Endothelial cell of umbilical vein (primary cell): ENCODE data around the gene HOXB6. TPM values are rescaled to one million over a fixed set of nuclear protein-coding genes. Genes with fewer than 3 reads are reported as not detected.
A peak's percentile ranks its signal among the peaks of the same experiment; 100 is the strongest.

Source experiments
- BruUV-seq: library from RNA; stranded (reverse); fragments of 400-500 nt; replicated peaks from 2 replicates; lab custom pipeline; 2021; lab: Mats Ljungman, UMichigan
- CTCF ChIA-PET: fragments of 300-600, 350-600 bp; sonication (Branson Sonifier 250); formaldehyde crosslinking; loops from one replicate; lab custom pipeline; 2021; ENCODE audit warnings: antibody characterized with exemption, inconsistent platforms; lab: Charles Lee
- POLR2A ChIA-PET: fragments of 300-600, 350-600 bp; sonication (Branson Sonifier 250); formaldehyde crosslinking; loops from one replicate; lab custom pipeline; 2021; ENCODE audit warnings: antibody characterized with exemption, inconsistent platforms; lab: Charles Lee
- DNase-seq: peaks from one replicate; pipeline ENCODE4 v3.0.0-alpha.2; 2011; ENCODE audit warnings: low read depth, low spot score
- FAIRE-seq: peaks from 2 replicates; lab custom pipeline; 2011; peaks lifted over from hg19 to GRCh38; lab: Jason Lieb, UNC
- H2AFZ ChIP-seq: 2 replicates; pipeline ENCODE4 v1.6.0; 2012; ENCODE audit warnings: low read depth, low read length, control low read depth, inconsistent platforms
- H3K27ac ChIP-seq: 2 replicates; pipeline ENCODE4 v1.5.1; 2011; ENCODE audit warnings: low read depth, mild to moderate bottlenecking, control low read depth, low read length, moderate library complexity; ENCODE audit not compliant: insufficient read depth
- H3K27me3 ChIP-seq, 2 experiments: 2 replicates each; pipeline versions ENCODE4 v1.6.0 to v1.6.1; 2011; ENCODE audit warnings: low read length in 2 of 2, mixed read lengths in 1 of 2; ENCODE audit not compliant: control insufficient read depth in 2 of 2, insufficient read depth in 2 of 2
- H3K36me3 ChIP-seq, 2 experiments: 2 replicates in 1 of 2; 3 replicates in 1 of 2; pipeline ENCODE4 v1.5.1; 2011; ENCODE audit warnings: low read length in 2 of 2, mild to moderate bottlenecking in 1 of 2, moderate library complexity in 1 of 2; ENCODE audit not compliant: control insufficient read depth in 2 of 2, insufficient read depth in 2 of 2; ENCODE audit errors: extremely low read depth in 1 of 2
- H3K4me1 ChIP-seq: 3 replicates; pipeline ENCODE4 v1.5.1; 2011; ENCODE audit warnings: mild to moderate bottlenecking, low read length; ENCODE audit not compliant: control insufficient read depth, insufficient read depth; ENCODE audit errors: extremely low read depth
- H3K4me2 ChIP-seq: 2 replicates; pipeline ENCODE4 v1.6.1; 2011; ENCODE audit warnings: low read length, control low read depth, mixed read lengths; ENCODE audit not compliant: insufficient read depth
- H3K4me3 ChIP-seq, 3 experiments: fragments of 200-600 bp in 1 of 3; sonication (generic), shearing (Covaris generic) in 1 of 3; replicated peaks in 1 of 3; 2 replicates each; pipeline ENCODE4 v1.5.1; 2011 to 2016; ENCODE audit warnings: control low read depth in 3 of 3, low read length in 3 of 3, mild to moderate bottlenecking in 2 of 3, inconsistent platforms in 1 of 3, low read depth in 1 of 3, moderate library complexity in 1 of 3; ENCODE audit not compliant: insufficient read depth in 1 of 3
- H3K79me2 ChIP-seq: 2 replicates; pipeline ENCODE4 v1.6.0; 2012; ENCODE audit warnings: low read length, inconsistent platforms; ENCODE audit not compliant: control insufficient read depth, insufficient read depth
- H3K9ac ChIP-seq: replicated peaks from 2 replicates; pipeline ENCODE3; 2011; ENCODE audit warnings: low read length, control low read depth; ENCODE audit not compliant: insufficient read depth; ENCODE audit errors: extremely low read depth
- H3K9me1 ChIP-seq: replicated peaks from 3 replicates; pipeline ENCODE4 v1.6.0; 2011; ENCODE audit warnings: mild to moderate bottlenecking, low read length; ENCODE audit not compliant: control insufficient read depth, insufficient read depth; ENCODE audit errors: extremely low read depth
- H3K9me3 ChIP-seq: replicated peaks from 2 replicates; pipeline ENCODE4 v1.5.1; 2012; ENCODE audit warnings: low read length, inconsistent platforms; ENCODE audit not compliant: control insufficient read depth, insufficient read depth
- H4K20me1 ChIP-seq: replicated peaks from 2 replicates; pipeline ENCODE3; 2011; ENCODE audit warnings: mild to moderate bottlenecking, low read length; ENCODE audit not compliant: control insufficient read depth, insufficient read depth; ENCODE audit errors: extremely low read depth
- EZH2 ChIP-seq: IDR thresholded peaks from 2 replicates; pipeline ENCODE4 v1.6.1; 2012; ENCODE audit warnings: borderline replicate concordance, low read depth, mild to moderate bottlenecking, moderate library complexity, low read length, inconsistent platforms; ENCODE audit not compliant: severe bottlenecking
- GATA2 ChIP-seq: IDR thresholded peaks from 2 replicates; pipeline ENCODE4 v1.7.0; 2011; ENCODE audit warnings: low read depth, mild to moderate bottlenecking, moderate library complexity, mixed read lengths, low read length; ENCODE audit not compliant: insufficient read length, insufficient read depth
- MYC ChIP-seq: IDR thresholded peaks from one replicate; pipeline ENCODE4 v1.6.1; 2011; ENCODE audit warnings: mild to moderate bottlenecking, low read depth, low read length
- POLR2A ChIP-seq: IDR thresholded peaks from 2 replicates; pipeline ENCODE4 v1.6.1; 2012; ENCODE audit warnings: low read depth, mild to moderate bottlenecking, control low read depth, low read length
- dilution Hi-C: fragments of 300-500 bp; cut with MboI; formaldehyde crosslinking; loops from one replicate; pipeline ENCODE4 v1.15.0; 2019; ENCODE audit warnings: low sequenced_read_pairs; ENCODE audit not compliant: extremely low pct_ligation_motif_present
- intact Hi-C: fragments of 100-400 bp; cut with micrococcal nuclease; formaldehyde crosslinking; loops from one replicate; pipeline ENCODE4 v1.10.0; 2022
- polyA plus RNA-seq, 4 experiments: library from polyadenylated mRNA; depleted of rRNA in 3 of 4; stranded (reverse) in 3 of 4; unstranded in 1 of 4; fragments of >200 nt; gene quantifications; 2 replicates each; pipeline versions ENCODE4 v1.2.1 to v1.2.3, GENCODE V29; 2011 to 2012; ENCODE audit warnings: missing spikeins in 1 of 4
- total RNA-seq: library from RNA; stranded (reverse); gene quantifications from 2 replicates; pipeline ENCODE4 v1.2.3, GENCODE V29; 2021
- TF ChIP-seq, protein P1 (sequence below): IDR thresholded peaks from 2 replicates; pipeline ENCODE4 v1.6.1; 2011; ENCODE audit not compliant: insufficient read depth, insufficient read length
- TF ChIP-seq, protein P2 (sequence below), 2 donors: IDR thresholded peaks; 1 replicate in 1 of 2; 2 replicates in 1 of 2; pipeline ENCODE4 v1.5.1; 2011; ENCODE audit warnings: low read length in 2 of 2, mild to moderate bottlenecking in 2 of 2, moderate library complexity in 2 of 2, control low read depth in 1 of 2, inconsistent platforms in 1 of 2, low read depth in 1 of 2; ENCODE audit not compliant: insufficient read depth in 1 of 2; ENCODE audit errors: extremely low read depth in 1 of 2

The HOXB6 gene
- total and polyA plus RNA-seq, 2 donors (not counting 3 experiments of a cell fraction or from before 2014, with no cell fraction given): 8.8 to 24.0 TPM

DNA sequence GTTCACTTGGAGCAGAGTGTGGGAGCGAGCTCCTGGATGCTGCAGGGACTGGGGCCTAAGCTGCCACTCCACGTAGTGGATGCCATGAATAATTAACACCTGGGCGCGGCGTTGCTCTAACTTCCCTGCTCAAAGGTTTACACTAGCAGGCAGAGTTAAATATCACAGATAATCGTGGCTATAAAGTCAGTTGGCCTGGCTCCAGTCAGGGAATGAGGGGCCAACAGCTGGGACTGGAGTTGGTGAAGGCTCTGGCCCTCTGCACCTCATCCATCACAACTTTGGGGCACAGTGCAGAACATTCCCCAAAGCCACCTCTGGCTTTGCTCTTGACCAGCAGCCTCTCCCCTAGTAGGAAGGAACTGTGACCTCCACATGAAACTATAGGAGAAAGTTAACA is 37.6 kb downstream of the HOXB6 start:
- Histone ChIP-seq H3K4me1 (peaks cover 73% of the 10 kb centered on the region), H3K9me3 (no peaks in the 10 kb centered on the region), H3K4me3 (no peak overlapping the region), H3K27me3 (no peaks in the 10 kb centered on the region), H3K9me1 (no peaks in the 10 kb centered on the region), H3K79me2 (peaks cover 92% of the 10 kb centered on the region), H3K36me3 (peaks cover 0 to 3% of the 10 kb centered on the region in 2 experiments), H4K20me1 (no peaks in the 10 kb centered on the region), H3K4me2 (peak overlapping the region; percentile 80), H3K9ac (no peak overlapping the region), H3K27ac (peak overlapping the region; percentile 2), H2AFZ (no peak overlapping the region)
- TF ChIP-seq, protein P1, sequence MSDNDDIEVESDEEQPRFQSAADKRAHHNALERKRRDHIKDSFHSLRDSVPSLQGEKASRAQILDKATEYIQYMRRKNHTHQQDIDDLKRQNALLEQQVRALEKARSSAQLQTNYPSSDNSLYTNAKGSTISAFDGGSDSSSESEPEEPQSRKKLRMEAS: no peak
- no peak for TF ChIP-seq EZH2
- TF ChIP-seq, protein P2, sequence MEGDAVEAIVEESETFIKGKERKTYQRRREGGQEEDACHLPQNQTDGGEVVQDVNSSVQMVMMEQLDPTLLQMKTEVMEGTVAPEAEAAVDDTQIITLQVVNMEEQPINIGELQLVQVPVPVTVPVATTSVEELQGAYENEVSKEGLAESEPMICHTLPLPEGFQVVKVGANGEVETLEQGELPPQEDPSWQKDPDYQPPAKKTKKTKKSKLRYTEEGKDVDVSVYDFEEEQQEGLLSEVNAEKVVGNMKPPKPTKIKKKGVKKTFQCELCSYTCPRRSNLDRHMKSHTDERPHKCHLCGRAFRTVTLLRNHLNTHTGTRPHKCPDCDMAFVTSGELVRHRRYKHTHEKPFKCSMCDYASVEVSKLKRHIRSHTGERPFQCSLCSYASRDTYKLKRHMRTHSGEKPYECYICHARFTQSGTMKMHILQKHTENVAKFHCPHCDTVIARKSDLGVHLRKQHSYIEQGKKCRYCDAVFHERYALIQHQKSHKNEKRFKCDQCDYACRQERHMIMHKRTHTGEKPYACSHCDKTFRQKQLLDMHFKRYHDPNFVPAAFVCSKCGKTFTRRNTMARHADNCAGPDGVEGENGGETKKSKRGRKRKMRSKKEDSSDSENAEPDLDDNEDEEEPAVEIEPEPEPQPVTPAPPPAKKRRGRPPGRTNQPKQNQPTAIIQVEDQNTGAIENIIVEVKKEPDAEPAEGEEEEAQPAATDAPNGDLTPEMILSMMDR (IDR thresholded peaks at IDR 0.05; ENCODE audit: extremely low read depth in 1 of 2, insufficient read depth in 1 of 2, low read depth in 1 of 2, low read length in 2 of 2): no peak
- TF ChIP-seq MYC: no peak
- no peak for TF ChIP-seq POLR2A
- TF ChIP-seq GATA2: no peak
- intact Hi-C loops (no loop called here), dilution Hi-C loops (no loop called here)
- FAIRE-seq: no peak
- no TSS peak for BruUV-seq
- ChIA-PET CTCF (interaction anchor here (1.2 to 6.1 kb wide), 7 partner anchors 11 to 351 kb away, joined by 4 to 28 read pairs (median 5); no protein-coding TSS in a partner anchor), POLR2A (interaction anchor here (0.7 to 1.6 kb wide), 3 partner anchors 10 to 20 kb away, joined by 3 to 8 read pairs (median 4); no protein-coding TSS in a partner anchor)
- peak; percentile 19 for DNase-seq
